ENCODE data around the gene PRR23A.
A peak's percentile ranks its signal among the peaks of the same experiment; 100 is the strongest.
"Not testable (repeated sequence)": the region's sequence is repeated elsewhere in the genome, so short reads cannot be mapped to it uniquely, and the experiment has no call there.

The PRR23A gene

DNA sequence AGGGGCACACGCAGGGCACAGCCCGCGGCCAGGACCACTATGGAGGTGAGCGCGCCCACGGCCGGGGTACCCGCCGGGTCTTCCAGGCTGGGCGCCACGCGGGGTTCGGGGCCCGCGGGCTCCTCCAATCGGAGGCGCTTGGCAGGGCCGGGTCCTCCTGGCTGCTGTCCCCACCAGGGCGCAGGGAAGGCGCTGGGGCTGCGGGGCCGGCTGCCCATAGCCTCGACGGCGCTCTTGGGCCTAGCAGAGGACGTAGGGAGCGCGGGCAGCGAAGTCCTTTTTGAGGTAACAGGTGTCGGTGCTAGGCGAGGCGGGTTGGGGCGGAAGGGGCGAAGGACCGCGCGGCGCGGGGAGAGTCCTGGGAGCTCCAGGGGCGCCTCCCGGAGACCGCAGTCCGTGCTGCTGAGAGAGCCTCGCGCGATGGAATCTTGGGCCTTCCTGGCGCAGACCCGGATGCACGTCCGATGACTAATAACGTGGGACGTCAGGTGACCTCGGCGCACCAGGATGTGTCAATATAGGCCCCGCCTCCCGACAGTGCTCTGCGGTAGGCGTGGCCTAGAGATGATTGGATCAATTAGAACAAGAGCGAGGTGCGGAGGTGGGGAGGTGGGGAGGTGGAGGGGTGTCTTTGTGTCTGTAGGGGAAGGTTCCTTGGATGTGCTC, at the start of gene PRR23A:
TSS of gene PRR23A (minus strand) at position 218 of the 666 bp plus-strand sequence. CDS start at position 218, 0 bp downstream.
- no peak for DNase-seq

- peak; percentile 83 for DNase-seq
Observed at GRCh38 chr3:139052802-139053600, 46.9 kb upstream of the PRR23A start.

DNA sequence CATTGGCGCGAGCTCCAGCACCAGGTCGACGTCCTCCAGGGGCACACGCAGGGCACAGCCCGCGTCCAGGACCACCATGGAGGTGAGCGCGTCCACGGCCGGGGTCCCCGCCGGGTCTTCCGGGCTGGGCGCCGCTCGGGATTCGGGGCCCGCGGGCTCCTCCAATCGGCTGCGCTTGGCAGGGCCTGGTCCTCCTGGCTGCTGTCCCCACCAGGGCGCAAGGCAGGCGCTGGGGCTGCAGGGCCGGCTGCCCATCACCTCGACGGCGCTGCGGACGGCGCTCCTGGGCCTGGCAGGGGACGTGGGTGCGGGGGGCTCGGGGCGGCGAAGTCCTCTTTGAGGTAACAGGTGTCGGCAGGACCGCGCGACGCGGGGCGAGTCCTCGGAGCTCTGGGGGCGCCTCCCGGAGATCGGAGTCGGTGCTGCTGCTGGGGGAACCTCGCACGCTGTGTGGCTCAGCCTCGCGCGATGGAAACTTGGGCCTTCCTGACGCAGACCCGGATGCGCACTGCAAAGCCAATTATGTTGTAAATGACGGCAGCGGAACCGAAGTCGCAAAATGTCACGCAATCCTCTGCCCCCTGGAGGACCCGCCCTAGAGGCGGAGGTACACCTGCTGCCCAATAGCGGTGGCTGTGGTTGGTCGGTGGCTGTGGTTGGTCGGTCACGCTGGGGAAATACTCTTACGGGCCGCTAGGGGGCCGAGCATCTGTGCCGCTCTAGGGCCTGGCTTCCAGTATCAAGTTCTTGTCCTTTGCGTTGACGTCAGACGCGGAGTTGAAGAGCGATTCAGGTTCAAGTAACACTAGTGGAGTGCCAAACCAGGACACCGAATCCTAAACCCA, 38.5 kb upstream of the PRR23A start, which contains the start of gene PRR23C:
TSS of gene PRR23C (minus strand) at position 527 of the 845 bp plus-strand sequence. CDS start at position 255, 272 bp downstream.
- no peak for DNase-seq

GRCh38 chr3:139043554-139044365, 37.7 kb upstream of the PRR23A start:
- no peak for DNase-seq

- no peak for DNase-seq
Observed at GRCh38 chr3:139037478-139037877, 31.4 kb upstream of the PRR23A start.

DNA sequence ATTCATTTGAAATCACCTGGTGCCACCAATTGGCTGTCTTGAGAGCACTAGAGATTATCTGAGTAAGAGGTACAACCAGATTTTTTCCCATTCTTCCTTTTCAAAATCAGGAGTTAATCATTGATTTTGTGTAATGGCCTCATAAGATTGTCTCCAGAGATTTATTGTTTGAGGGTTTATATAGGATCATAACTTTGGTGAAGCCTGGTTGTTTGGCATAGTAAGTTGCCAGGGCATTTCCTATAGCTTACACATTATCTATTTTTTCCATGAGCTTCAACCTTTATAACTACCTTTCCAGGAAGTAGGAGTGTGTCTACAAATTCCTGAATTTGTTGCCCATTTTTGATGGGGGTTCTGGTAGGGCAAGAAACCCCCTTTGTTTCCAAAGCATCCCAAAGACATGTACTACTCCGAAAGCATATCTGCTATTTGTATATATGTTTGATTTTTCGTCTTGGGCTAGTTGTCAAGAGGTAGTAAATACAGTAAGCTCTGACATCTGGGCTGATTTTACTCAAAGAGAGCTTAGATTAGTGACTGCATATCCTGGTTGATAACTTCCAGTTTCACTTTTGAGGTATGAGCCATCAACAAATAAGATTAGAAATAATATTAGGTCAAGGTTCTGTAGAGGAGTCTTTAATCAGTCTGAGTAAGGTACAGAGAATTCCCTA, 26.4 kb upstream of the PRR23A start:
- DNase-seq: peak; percentile 2

GRCh38 chr3:139030576-139030975, 24.5 kb upstream of the PRR23A start:
- DNase-seq: not testable (repeated sequence)

GRCh38 chr3:139024968-139025367, 18.9 kb upstream of the PRR23A start:
- DNase-seq: no peak

- DNase-seq: peak; percentile 20
Observed at GRCh38 chr3:139020868-139021234, 14.8 kb upstream of the PRR23A start, which contains the start of gene PRR23B. Gene PRR23B (minus strand): TSS chr3:139020926. CDS start chr3:139020661, 265 bp downstream.

DNA sequence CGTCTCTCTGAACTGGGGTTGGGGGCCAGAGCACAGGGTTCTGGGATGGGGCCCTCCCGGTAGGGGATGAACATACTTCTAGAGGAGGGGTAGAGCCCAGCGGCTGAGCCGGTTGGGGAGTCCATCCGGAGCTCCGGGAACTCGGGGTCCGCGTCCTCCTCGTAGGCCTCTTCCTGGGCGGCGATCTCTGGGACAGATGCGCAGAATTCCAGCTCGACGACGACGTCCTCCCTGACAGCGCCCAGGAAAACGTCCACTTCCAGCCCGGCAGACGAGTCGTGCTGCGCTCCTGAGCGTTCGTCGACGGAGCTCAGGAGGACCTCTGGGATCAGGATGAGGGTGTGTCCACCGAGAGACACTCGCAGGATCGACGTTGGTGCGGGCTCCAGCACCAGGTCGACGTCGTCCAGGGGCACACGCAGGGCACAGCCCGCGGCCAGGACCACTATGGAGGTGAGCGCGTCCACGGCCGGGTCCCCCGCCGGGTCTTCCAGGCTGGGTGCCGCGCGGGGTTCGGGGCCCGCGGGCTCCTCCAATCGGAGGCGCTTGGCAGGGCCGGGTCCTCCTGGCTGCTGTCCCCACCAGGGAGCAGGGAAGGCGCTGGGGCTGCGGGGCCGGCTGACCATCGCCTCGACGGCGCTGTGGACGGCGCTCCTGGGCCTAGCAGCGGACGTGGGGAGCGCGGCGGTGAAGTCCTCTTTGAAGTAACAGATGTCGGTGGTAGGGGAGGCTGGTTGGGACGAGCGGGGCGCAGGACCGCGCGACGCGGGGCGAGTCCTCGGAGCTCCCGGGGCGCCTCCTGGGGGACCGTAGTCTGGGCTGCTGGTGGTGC, 14.2 kb upstream of the PRR23A start:
- no peak for DNase-seq

DNA sequence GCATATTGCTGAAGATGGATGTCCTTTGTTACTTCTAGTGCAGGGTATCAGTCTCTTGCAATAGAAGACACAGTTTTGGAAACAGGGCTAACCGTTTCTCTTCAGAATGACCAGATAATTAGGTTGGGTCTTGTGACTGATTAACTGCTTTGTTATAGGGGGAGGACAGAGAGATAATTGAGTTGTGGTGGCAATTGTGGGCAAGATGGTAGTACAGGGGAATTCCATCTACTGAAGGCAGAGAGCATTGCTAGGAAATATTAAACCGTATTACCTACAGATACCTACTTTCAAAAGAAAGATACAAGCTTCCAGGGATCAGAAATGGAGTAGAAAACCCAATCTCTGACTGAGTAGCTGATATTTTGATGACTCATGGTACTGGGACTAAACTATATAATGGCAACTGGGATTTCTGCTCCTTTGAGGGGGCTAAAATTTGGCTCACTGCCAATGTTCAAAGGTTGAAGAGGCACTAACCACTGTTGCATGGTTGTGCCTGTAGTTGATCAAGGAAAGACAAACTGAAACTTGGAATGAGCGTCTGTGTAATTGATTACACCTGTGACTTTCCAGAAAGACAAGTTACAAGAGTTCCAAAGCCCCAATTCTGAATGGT, 10.5 kb upstream of the PRR23A start:
- peak; percentile 39 for DNase-seq

DNA sequence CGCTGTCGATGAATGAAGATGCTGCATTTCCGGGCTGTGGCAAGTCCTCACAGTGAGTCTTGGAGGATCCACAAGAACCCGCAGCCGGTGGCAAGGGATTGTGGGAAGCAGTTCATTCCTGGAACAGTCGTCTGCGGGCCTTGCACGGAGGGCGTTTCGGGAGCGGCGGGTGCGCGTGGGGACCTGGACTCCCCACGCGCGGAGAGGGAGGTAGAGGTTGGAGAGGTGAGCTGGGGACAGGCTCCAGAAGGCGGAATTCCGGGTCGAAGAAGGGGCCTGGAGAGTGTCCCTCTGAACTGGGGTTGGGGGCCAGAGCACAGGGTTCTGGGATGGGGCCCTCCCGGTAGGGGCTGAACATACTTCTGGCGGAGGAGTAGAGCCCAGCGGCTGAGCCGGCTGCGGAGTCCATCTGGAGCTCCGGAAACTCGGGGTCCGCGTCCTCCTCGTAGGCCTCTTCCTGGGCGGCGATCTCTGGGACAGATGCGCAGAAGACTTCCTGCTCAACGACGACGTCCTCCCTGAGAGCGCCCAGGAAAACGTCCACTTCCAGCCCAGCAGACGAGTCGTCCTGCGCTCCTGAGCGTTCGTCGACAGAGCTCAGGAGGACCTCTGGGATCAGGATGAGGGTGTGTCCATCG, 593 bp downstream of the PRR23A start:
- DNase-seq: no peak

DNA sequence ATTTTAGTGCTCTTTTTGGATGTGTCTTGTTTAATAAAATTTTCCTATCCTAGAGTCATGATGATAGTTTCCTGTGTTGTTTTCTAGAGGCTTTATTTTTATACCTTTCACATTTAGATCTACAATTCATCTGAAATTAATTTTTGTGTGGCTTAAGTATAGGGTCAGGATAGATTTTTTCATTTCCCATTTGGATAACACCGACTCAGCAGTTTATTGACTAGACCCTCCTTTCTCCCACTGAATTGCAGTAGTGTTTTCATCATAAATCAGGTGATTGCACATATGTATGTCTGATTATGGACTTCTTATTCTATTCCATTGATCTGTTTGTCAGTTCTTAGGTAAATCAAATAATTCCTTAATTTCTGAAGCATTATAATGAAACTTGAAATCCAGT, 10.4 kb downstream of the PRR23A start:
- no peak for DNase-seq

GRCh38 chr3:138987181-138987580, 18.9 kb downstream of the PRR23A start:
- no peak for DNase-seq

- DNase-seq: no peak
Observed at GRCh38 chr3:138985932-138986331, 20.1 kb downstream of the PRR23A start.

DNA sequence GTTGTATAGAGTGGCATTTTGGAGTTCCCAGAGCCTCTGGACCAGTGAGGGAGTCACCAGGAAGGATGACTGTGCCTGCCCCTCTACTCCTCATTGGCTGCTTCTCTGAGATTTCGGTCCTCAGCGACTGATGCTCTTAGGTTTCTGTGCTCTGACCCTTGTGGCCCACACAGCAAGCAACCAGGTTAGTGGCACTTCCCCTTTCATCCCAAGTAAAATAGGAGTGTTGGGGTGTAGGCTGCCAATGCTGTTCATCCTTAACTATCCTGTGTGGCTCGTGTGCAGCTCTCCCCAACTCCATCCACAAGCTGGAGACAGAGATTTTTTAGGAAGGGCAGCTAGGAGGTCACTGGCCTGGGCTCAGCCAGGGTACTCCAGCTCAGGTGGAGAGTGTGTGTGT, 21.3 kb downstream of the PRR23A start:
- DNase-seq: no peak

- DNase-seq: no peak
Observed at GRCh38 chr3:138976047-138976446, 30.0 kb downstream of the PRR23A start.

GRCh38 chr3:138975351-138975750, 30.7 kb downstream of the PRR23A start:
- DNase-seq: no peak

GRCh38 chr3:138974462-138974861, 31.6 kb downstream of the PRR23A start:
- DNase-seq: no peak

GRCh38 chr3:138972941-138973340, 33.1 kb downstream of the PRR23A start:
- DNase-seq: no peak
